Measurements from ENCODE around the gene STMN1. TPM values are rescaled to one million over a fixed set of nuclear protein-coding genes. Genes with fewer than 3 reads are reported as not detected.
A peak's percentile ranks its signal among the peaks of the same experiment; 100 is the strongest.

The STMN1 gene
- total and polyA plus RNA-seq, 9 of the 15 experiments (the other 6 are each of a cell fraction or from before 2014, with no cell fraction given), result 269 to 2,153 (median 595) TPM

- TF ChIP-seq RERE (CRISPR knock-in tag; IDR thresholded peaks at IDR 0.05; ENCODE audit: borderline replicate concordance) (no peak), BHLHE40 (IDR thresholded peaks at IDR 0.05; ENCODE audit: low read length) (no peak), KDM4B (IDR thresholded peaks at IDR 0.05; ENCODE audit: borderline replicate concordance in 2 of 2, low read depth in 1 of 2) (0 out of 4 replicates have a peak, but pooled peaks of 1 of the 2 experiments have one; percentile 16), ZNF277 (CRISPR knock-in tag; IDR thresholded peaks at IDR 0.05; ENCODE audit: borderline replicate concordance) (no peak), ZNF444 (CRISPR knock-in tag; IDR thresholded peaks at IDR 0.05) (no peak), MEIS2 (IDR thresholded peaks at IDR 0.05; ENCODE audit: partially characterized antibody) (peak; percentile 48), ZFP36 (IDR thresholded peaks at IDR 0.05; ENCODE audit: low read depth, low read length, partially characterized antibody) (no peak), NR2F6 (CRISPR knock-in tag; IDR thresholded peaks at IDR 0.05) (no peak), ZNF253 (CRISPR knock-in tag; conservative IDR thresholded peaks at IDR 0.05) (no peak), PHF8 (IDR thresholded peaks at IDR 0.05; ENCODE audit: borderline replicate concordance, low read length) (peak; percentile 19; the same call in 1 of the 2 replicates), ZNF140 (CRISPR knock-in tag; IDR thresholded peaks at IDR 0.05) (no peak), ZFX (CRISPR knock-in tag; IDR thresholded peaks at IDR 0.05) (peak; percentile 36; the same call in 1 of the 2 replicates), ILK (tag; IDR thresholded peaks at IDR 0.05; ENCODE audit: borderline replicate concordance, low read depth) (no peak), LARP7 (IDR thresholded peaks at IDR 0.05) (no peak), ZBTB9 (CRISPR knock-in tag; IDR thresholded peaks at IDR 0.05) (no peak), SMAD1 (IDR thresholded peaks at IDR 0.05; ENCODE audit: low read depth, low read length, partially characterized antibody) (no peak), SRSF9 (IDR thresholded peaks at IDR 0.05; ENCODE audit: borderline replicate concordance, low read depth, low read length) (no peak), ZKSCAN8 (CRISPR knock-in tag; IDR thresholded peaks at IDR 0.05) (no peak)
These were observed 44.6 kb downstream of the STMN1 start (continued) for GRCh38 chr1:25861316-25862286.
